ENCODE data around the gene OIT3. TPM values are rescaled to one million over a fixed set of nuclear protein-coding genes. Genes with fewer than 3 reads are reported as not detected.

Gene OIT3
- total RNA-seq, 4 donors from 2014 or later: 0.27 to 1.4 TPM; not detected in 2

DNA sequence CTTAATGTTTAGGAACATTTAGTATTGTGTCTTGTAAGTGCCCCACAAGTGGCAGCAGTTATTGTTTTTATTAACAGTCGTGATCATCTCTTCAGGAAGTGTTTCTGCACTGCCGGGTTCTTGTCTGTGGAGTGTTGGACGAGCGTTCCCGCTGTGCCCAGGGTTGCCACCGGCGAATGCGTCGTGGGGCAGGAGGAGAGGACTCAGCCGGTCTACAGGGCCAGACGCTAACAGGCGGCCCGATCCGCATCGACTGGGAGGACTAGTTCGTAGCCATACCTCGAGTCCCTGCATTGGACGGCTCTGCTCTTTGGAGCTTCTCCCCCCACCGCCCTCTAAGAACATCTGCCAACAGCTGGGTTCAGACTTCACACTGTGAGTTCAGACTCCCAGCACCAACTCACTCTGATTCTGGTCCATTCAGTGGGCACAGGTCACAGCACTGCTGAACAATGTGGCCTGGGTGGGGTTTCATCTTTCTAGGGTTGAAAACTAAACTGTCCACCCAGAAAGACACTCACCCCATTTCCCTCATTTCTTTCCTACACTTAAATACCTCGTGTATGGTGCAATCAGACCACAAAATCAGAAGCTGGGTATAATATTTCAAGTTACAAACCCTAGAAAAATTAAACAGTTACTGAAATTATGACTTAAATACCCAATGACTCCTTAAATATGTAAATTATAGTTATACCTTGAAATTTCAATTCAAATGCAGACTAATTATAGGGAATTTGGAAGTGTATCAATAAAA lies 38.9 kb downstream of the OIT3 start:
- Histone ChIP-seq H3K4me3 (no peak overlapping the region), H3K36me3 (no peaks in the 10 kb centered on the region), H3K27ac (no peak overlapping the region), H3K27me3 (no peaks in the 10 kb centered on the region), H3K9me3 (no peaks in the 10 kb centered on the region), H3K4me1 (no peaks in the 10 kb centered on the region)
- intact Hi-C loops (cut with DNase I; ENCODE audit: low total_unique reads): no loop called here
- no peak for TF ChIP-seq POLR2A (IDR thresholded peaks at IDR 0.05)
- TF ChIP-seq, protein P1, sequence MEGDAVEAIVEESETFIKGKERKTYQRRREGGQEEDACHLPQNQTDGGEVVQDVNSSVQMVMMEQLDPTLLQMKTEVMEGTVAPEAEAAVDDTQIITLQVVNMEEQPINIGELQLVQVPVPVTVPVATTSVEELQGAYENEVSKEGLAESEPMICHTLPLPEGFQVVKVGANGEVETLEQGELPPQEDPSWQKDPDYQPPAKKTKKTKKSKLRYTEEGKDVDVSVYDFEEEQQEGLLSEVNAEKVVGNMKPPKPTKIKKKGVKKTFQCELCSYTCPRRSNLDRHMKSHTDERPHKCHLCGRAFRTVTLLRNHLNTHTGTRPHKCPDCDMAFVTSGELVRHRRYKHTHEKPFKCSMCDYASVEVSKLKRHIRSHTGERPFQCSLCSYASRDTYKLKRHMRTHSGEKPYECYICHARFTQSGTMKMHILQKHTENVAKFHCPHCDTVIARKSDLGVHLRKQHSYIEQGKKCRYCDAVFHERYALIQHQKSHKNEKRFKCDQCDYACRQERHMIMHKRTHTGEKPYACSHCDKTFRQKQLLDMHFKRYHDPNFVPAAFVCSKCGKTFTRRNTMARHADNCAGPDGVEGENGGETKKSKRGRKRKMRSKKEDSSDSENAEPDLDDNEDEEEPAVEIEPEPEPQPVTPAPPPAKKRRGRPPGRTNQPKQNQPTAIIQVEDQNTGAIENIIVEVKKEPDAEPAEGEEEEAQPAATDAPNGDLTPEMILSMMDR (IDR thresholded peaks at IDR 0.05): no peak
- no peak for DNase-seq

DNA sequence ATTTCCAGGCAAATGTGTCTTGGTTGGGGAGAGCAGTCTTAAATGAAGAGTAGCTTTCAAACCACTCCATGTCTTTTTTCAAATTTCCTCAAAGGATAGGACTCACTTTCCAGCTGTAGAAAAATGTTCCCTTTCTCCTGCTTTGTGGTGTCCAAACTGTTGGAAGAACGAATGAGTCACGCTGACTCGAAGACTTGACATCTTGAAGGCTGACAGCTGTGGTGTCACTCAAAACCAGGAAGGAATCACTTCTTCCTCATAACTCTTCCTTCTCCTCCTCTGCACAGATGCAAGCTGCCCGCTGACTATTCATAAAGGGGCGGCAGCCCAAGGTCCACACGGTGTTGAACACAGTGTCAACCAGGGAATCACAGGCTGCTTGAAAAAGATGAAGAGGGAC lies 41.8 kb downstream of the OIT3 start:
- DNase-seq: no peak

DNA sequence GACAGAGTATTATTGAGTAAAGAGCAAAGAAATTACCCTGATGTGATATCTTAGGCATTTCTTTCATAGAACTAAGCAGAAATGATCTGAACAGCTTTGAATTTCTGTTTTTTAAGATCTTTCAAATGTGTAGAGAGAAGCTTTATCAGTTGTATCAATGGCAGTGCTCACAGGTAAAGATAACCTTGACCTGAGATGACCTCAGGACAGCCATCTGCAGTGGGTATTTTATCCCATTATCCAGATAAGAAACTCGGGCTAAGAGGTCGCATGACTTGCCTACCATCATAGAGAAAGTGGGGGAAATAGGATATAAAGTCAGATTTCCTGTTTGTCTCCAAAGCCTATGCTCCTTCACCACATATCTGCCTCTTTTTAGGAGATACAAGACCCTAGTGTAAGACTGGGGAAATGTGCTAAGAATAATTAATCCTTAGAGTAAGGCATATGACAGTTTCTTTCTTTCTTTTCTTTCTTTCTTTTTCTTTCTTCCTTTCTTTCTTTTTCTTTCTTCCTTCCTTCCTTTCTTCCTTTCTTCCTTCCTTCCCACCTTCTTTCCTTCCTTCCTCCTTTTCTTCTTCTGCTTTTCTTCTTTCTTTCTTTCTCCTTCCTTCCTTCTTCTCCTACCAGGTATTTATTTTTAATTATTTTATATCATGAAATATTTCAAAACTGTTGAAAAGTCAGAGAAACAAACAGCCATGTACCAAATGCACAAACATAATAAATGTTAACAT lies 50.1 kb downstream of the OIT3 start:
- intact Hi-C loops (cut with DNase I; ENCODE audit: low total_unique reads): no loop called here
- Histone ChIP-seq H3K27ac (no peak overlapping the region), H3K9me3 (no peaks in the 10 kb centered on the region), H3K4me3 (no peak overlapping the region), H3K36me3 (no peaks in the 10 kb centered on the region), H3K4me1 (no peaks in the 10 kb centered on the region), H3K27me3 (no peaks in the 10 kb centered on the region)
- no peak for DNase-seq
- no peak for TF ChIP-seq POLR2A (IDR thresholded peaks at IDR 0.05)
- TF ChIP-seq, protein P1 (IDR thresholded peaks at IDR 0.05): no peak

More for the DNA sequence above, 41.8 kb downstream of the OIT3 start:
- Histone ChIP-seq H3K4me1 (no peaks in the 10 kb centered on the region), H3K27me3 (no peaks in the 10 kb centered on the region), H3K36me3 (no peaks in the 10 kb centered on the region), H3K27ac (no peak overlapping the region), H3K9me3 (no peaks in the 10 kb centered on the region), H3K4me3 (no peak overlapping the region)
- TF ChIP-seq POLR2A (IDR thresholded peaks at IDR 0.05): no peak
- TF ChIP-seq, protein P1 (IDR thresholded peaks at IDR 0.05): no peak
- intact Hi-C loops (cut with DNase I; ENCODE audit: low total_unique reads): no loop called here

DNA sequence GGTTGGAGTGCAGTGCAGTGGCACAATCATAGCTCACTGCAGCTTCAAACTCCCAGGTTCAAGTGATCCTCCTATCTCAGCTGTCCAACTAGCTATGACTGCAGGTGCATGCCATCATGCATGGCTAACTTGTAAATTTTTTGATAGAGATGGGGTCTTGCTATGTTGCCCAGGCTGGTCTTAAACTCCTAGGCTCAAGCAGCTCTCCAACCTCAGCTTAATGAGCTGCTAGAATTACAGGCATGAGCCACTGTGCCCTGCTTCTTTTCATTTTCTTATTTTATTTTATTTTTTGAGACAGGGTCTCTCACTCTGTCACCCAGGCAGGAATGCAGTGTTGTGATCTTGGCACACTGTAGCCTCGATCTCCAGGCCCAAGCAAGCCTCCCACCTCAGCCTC lies 53.4 kb downstream of the OIT3 start:
- intact Hi-C loops (cut with DNase I; ENCODE audit: low total_unique reads): no loop called here
- TF ChIP-seq, protein P1 (IDR thresholded peaks at IDR 0.05): no peak
- TF ChIP-seq POLR2A (IDR thresholded peaks at IDR 0.05): no peak
- no peak for DNase-seq
- H3K36me3 ChIP-seq: no peaks in the 10 kb centered on the region
- no peak overlapping the region for H3K27ac ChIP-seq
- no peaks in the 10 kb centered on the region for H3K9me3 ChIP-seq
- H3K4me3 ChIP-seq: no peak overlapping the region
- no peaks in the 10 kb centered on the region for H3K27me3 ChIP-seq
- no peaks in the 10 kb centered on the region for H3K4me1 ChIP-seq

DNA sequence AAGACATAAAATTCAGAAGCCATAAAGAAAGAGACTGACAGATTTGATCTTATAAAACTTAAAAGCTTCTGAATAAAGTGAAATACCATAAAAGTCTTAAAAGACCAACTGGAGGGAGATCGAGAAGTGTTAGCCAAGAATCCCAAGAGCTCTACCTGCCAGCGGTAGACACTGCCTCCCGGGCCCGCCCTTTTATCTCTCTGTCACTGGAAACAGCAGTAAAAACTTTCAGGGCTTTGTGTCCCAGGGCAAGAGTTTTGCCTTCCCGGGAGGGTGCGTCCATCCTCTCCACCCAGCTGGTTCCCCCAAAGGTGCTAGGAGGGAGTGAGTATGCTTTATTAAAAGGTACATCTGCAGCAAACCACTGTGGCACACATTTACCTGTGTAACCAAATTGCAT lies 55.2 kb downstream of the OIT3 start:
- DNase-seq: no peak
- intact Hi-C loops (cut with DNase I; ENCODE audit: low total_unique reads): no loop called here
- no peaks in the 10 kb centered on the region for H3K36me3 ChIP-seq
- no peak overlapping the region for H3K27ac ChIP-seq
- H3K27me3 ChIP-seq: no peaks in the 10 kb centered on the region
- H3K4me3 ChIP-seq: no peak overlapping the region
- TF ChIP-seq, protein P1 (IDR thresholded peaks at IDR 0.05): no peak
- no peak for TF ChIP-seq POLR2A (IDR thresholded peaks at IDR 0.05)
- H3K9me3 ChIP-seq: no peaks in the 10 kb centered on the region
- no peaks in the 10 kb centered on the region for H3K4me1 ChIP-seq
